DOHH2 (cell line): ENCODE results near the gene CYTIP.

Source experiments
- EZH2phosphoT487 ChIP-seq: fragments of 200-600 bp; sonication (generic); IDR thresholded peaks from 2 replicates; pipeline ENCODE4 v1.6.1; 2017; ENCODE audit warnings: borderline replicate concordance, mild to moderate bottlenecking, antibody characterized with exemption, low read length, moderate library complexity, mixed read lengths
- TF ChIP-seq, protein P1 (sequence below): fragments of 200-600 bp; sonication (generic); IDR thresholded peaks from one replicate; pipeline ENCODE4 v1.5.1; 2014; ENCODE audit warnings: antibody characterized with exemption, mild to moderate bottlenecking, low read depth, low read length; ENCODE audit not compliant: poor library complexity, severe bottlenecking

DNA sequence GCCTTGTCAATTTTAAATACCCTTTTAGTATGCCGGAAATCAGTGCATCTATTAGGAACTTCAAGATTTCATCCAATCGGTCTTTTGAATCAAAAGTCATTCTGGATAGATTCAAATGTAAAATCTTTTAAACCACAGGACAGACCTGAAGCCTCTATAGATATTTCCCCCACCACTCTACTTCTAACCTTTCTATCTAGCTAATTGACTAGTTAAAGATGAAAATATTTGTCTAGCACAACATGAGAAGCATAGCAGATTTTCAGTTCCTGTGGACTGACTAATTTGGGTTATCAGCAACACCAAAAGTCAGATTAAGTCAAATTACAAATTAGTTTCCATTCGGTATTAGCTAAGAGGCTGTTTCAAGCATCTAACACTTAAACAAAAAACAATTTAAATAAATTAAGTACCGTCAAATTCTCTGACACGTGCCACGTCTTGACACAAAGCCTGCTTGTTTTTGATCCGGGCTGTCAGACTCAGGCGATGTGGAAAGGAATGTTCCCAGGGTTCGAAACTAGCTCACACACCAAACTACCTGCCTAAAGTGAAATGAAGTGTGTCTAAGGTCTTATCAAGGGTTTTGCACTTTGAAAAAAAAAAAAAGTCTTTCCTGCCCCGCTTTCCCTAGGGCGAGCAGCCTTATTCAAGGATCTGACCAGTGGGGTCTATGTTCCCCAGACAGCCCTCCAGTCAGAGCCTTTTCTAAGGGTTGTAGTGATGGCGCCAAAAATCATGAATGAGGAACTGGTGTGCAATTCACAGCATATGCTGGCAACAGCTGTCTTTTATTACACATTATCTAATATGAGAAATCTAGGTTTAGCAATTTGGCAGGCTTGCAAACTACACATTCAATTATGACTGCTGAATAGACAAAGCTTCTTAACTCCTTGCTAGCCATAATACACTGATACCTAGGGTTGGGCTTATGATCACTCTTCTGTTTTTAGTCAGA lies 4.7 kb downstream of the CYTIP start:
- TF ChIP-seq, protein P1, sequence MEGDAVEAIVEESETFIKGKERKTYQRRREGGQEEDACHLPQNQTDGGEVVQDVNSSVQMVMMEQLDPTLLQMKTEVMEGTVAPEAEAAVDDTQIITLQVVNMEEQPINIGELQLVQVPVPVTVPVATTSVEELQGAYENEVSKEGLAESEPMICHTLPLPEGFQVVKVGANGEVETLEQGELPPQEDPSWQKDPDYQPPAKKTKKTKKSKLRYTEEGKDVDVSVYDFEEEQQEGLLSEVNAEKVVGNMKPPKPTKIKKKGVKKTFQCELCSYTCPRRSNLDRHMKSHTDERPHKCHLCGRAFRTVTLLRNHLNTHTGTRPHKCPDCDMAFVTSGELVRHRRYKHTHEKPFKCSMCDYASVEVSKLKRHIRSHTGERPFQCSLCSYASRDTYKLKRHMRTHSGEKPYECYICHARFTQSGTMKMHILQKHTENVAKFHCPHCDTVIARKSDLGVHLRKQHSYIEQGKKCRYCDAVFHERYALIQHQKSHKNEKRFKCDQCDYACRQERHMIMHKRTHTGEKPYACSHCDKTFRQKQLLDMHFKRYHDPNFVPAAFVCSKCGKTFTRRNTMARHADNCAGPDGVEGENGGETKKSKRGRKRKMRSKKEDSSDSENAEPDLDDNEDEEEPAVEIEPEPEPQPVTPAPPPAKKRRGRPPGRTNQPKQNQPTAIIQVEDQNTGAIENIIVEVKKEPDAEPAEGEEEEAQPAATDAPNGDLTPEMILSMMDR: no peak
- no peak for TF ChIP-seq EZH2phosphoT487
